ENCODE data around the gene ALOX12B.

The ALOX12B gene

DNA sequence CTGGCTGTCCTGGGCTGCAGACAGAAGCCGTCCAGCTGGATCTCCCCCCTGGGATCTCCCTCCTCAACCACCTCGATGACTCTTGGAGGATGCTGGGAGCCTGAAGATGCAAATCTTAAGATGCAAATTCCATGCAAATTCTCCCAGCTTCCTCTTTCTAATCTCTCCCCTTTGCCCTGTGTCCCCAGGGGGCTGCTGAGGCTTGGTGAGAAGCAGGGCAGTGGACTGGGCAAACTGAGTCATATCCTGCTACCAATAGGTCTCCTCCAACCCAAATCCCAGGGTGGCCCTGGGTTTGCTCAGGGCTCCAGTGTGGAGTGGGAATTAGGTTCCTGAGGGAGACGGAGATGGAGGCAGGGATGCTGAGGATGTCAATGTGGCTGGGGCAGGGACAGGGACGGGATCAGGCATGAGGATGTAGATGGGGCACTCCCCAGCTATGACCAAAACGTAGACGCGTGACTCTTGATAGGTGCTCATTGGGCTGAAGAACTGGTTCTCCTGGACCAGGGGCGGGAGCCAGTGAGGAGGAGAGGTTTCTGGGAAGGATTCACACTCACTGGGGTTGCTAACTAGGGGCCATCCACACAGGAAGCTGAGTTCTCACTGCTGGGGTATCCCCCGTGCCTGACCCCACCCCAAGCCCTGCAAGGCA is 3.6 kb upstream of the ALOX12B start:
- no peak for TF ChIP-seq ZFX (IDR thresholded peaks at IDR 0.05)
- TF ChIP-seq, protein P1, sequence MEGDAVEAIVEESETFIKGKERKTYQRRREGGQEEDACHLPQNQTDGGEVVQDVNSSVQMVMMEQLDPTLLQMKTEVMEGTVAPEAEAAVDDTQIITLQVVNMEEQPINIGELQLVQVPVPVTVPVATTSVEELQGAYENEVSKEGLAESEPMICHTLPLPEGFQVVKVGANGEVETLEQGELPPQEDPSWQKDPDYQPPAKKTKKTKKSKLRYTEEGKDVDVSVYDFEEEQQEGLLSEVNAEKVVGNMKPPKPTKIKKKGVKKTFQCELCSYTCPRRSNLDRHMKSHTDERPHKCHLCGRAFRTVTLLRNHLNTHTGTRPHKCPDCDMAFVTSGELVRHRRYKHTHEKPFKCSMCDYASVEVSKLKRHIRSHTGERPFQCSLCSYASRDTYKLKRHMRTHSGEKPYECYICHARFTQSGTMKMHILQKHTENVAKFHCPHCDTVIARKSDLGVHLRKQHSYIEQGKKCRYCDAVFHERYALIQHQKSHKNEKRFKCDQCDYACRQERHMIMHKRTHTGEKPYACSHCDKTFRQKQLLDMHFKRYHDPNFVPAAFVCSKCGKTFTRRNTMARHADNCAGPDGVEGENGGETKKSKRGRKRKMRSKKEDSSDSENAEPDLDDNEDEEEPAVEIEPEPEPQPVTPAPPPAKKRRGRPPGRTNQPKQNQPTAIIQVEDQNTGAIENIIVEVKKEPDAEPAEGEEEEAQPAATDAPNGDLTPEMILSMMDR (conservative IDR thresholded peaks at IDR 0.05): no peak
- H3K27ac ChIP-seq: no peak overlapping the region

DNA sequence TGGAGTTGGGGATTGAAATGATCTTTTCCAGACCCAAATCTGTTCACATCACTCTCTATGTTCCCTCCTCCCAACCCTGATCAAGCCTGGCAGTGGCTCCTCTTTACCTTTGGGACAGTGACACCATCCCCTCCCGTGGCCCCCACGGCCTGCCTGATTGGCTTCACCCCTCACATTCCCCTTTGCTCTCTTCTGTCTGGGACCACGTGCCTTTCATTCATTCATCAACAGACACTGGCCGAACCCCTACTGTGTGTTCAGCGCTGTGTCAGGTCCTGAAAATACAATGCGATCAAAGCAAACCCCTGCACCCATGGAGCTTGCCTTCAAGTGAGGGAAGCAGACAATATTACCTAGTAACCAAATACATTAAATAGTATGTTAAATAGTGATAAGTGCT is 2.2 kb upstream of the ALOX12B start:
- no peak for TF ChIP-seq ZFX (IDR thresholded peaks at IDR 0.05)
- TF ChIP-seq, protein P1 (conservative IDR thresholded peaks at IDR 0.05): no peak
- H3K27ac ChIP-seq: no peak overlapping the region

DNA sequence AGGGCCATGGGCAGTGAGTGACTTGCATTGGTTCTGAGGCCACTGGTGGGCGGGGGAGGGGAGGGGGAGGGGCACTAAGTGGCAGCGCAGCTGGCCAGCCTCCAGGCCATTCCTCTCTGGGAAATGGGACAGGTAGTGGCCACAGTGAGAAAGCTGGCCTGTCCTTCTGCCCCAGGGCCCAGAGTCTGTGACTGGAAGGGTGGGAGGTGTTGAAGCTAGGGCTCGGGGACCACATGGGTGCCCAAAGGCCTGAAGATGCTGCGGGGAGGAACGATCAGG is 375 bp upstream of the ALOX12B start:
- TF ChIP-seq, protein P1 (conservative IDR thresholded peaks at IDR 0.05): no peak
- no peak for TF ChIP-seq ZFX (IDR thresholded peaks at IDR 0.05)
- H3K27ac ChIP-seq: no peak overlapping the region

DNA sequence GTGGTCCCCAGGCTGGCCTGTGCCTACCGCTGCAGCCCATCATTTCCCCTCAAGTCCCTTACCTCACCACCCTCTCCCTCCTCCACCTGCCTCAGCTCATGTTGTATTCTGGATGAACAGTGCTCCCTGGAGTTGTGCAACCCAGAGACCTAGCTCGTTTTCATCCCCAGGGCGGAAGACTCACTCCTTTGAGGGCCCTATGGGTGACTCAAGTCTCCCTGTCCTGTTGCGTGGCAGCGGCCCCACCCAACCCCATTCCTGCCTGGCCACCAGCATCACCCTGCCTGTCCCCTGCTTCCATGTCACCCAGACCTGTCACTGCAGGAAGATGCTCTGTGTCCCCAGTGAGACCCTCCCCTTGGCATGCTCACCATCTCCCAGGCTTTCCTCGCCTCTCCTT is 3.3 kb downstream of the ALOX12B start:
- no peak for TF ChIP-seq ZFX (IDR thresholded peaks at IDR 0.05)
- TF ChIP-seq, protein P1 (conservative IDR thresholded peaks at IDR 0.05): no peak
- no peak overlapping the region for H3K27ac ChIP-seq

GRCh38 chr17:8082292-8082691 is 5.2 kb downstream of the ALOX12B start:
- no peak for TF ChIP-seq ZFX (IDR thresholded peaks at IDR 0.05)
- TF ChIP-seq, protein P1 (conservative IDR thresholded peaks at IDR 0.05): no peak
- H3K27ac ChIP-seq: no peak overlapping the region

DNA sequence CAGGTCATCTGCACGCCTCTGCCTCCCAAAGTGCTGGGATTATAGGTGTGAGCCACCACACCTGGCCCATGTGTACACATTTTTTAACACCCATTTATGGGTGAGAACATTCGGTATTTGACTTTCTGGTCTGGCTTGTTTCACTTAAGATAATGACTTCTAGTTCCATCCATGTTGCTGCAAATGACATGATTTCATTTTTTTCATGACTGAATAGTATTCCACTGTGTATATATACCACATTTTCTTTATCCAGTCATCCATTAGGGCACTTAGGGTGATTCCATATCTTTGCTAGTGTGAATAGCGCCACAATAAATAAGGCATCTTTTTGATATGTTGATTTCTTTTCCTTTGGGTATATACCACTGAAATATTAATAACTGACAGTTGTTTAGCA is 5.6 kb downstream of the ALOX12B start:
- no peak overlapping the region for H3K27ac ChIP-seq
- TF ChIP-seq, protein P1 (conservative IDR thresholded peaks at IDR 0.05): no peak
- no peak for TF ChIP-seq ZFX (IDR thresholded peaks at IDR 0.05)

GRCh38 chr17:8080799-8081219 is 6.7 kb downstream of the ALOX12B start:
- TF ChIP-seq ZFX (IDR thresholded peaks at IDR 0.05): no peak
- TF ChIP-seq, protein P1 (conservative IDR thresholded peaks at IDR 0.05): no peak
- no peak overlapping the region for H3K27ac ChIP-seq

Measured in C4-2B (cell line).